H4 (cell line): ENCODE results near the gene KMT2E. TPM values are rescaled to one million over a fixed set of nuclear protein-coding genes. Genes with fewer than 3 reads are reported as not detected.

Experiments used
- DNase-seq: peaks from one replicate; pipeline ENCODE4 v3.0.0-alpha.2; 2015; ENCODE audit warnings: low spot score
- total RNA-seq: library from RNA; depleted of rRNA; stranded (reverse); fragments of >200 nt; shearing (Covaris generic); gene quantifications from 2 replicates; pipeline ENCODE4 v1.2.3, GENCODE V29; 2014

The KMT2E gene
- total RNA-seq, 1 experiment from 2014 or later: 19.4 TPM

DNA sequence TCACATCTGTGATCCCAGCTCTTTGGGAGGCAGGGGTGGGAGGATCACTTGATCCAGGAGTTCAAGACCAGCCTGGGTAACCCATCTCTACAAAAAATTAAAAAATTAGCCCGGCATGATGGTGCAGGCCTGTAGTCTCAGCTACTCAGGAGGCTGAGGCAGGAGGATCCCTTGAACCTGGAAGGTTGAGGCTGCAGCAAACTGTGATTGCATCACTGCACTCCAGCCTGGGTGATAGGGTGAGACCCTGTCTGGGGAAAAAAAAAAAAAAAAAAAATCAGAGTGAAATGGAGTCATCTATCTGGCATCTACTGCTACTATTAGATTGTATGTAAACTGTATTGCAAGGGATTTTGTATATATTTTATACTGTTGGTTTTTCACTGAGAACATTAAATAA lies 59.1 kb downstream of the KMT2E start:
- DNase-seq: no peak

DNA sequence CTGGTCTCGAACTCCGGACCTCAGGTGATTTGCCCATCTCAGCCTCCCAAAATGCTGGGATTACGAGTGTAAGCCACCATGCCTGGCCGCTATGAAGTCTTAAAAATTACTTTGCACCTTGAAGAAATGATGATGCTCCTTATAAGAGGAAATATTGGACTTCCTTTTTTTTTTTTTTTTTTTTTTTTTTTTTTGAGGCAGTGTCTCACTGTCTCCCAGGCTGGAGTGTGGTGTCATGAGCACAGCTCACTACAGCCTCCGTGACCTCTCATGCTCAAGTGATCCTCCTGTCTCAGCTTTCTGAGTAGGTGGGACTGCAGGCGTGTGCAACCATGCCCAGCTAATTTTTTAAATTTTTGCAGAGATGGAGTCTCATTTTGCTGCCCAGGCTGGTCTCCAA lies 65.3 kb downstream of the KMT2E start:
- no peak for DNase-seq

DNA sequence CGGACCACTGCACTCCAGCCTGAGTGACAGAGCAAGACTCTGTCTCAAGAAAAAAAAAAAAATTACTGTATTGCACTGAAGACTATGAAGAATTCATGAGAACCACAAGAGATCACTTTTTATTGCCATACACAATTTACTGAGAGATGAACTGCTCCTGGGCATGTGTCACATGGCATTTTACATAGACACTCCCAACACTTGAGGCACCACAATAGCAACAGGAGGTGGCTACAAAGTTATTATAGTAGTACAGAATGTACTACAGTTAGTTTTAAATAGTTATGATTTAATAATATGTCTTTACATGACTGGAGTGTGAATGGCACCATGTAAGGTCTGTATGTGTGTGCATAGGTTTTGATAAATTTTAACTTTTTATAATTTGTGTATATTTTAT lies 70.6 kb downstream of the KMT2E start:
- DNase-seq: no peak

DNA sequence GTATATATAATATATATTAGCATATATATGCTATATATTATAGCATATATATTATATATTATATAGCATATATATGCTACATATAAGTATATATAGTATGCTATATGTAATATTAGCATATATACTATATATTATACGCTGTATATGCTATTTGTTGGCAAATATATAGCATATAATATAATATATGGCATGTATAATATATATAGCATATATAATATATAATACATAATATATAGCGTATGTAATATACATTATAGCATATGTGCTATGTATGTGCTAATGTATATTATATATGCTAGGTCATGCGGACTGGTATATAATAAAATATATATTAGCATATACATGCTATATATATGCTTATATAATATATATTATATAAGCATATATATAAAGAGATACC lies 72.8 kb downstream of the KMT2E start:
- DNase-seq: no peak

DNA sequence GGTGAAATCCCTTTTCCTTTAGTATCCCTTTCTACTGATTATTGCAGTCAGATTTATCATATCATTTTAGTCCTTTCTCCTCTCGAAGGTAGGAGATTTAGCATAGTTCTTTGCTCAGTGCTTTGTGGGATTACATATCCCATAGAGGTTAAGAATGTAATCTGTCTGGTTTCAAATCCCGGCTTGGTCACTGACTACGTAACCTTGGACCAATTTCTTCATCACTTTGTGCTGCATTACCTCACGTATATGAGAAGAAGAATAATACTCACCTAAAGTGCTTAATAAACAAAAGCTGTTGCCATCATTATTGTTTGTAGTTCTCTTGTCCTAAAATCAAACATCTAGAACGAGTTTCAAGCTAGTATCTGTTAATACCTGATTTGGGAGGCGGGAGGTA lies 74.0 kb downstream of the KMT2E start:
- DNase-seq: no peak

DNA sequence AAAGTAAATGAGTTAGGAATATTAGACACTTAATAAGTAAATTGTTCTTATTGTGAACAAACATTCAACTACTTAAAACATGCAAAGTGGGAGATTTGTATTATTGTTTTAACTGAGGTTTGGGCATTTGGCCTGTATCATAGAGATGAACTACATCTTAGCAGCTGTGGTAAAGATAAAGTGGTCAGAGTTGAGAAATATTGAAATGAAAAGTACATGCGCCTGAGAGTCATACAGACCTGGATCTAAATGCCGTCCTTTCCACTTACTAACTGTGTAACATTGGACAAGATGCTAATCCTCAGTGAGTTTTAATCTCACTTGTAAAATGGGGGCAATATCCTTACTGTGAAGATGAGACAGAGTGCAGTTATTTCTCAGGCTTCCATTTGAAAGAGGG lies 74.5 kb downstream of the KMT2E start:
- DNase-seq: no peak

DNA sequence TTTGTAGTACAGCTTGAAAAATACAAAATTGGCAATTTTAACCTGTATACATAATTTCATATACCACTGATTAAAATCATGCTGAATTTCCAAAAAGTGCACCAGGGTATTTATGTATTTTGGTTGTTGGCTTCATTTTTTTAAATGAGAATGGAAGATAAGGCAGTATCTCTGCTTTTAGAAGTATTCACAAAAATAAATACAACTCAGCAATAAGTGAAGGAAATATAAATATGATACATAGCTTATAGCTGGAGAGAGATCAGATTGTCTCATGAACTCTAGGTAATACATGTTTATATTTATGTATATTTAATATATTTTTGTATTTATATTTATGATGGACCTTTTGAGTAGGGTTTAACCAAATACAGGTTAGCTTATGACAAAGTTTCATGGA lies 81.0 kb downstream of the KMT2E start:
- DNase-seq: no peak

DNA sequence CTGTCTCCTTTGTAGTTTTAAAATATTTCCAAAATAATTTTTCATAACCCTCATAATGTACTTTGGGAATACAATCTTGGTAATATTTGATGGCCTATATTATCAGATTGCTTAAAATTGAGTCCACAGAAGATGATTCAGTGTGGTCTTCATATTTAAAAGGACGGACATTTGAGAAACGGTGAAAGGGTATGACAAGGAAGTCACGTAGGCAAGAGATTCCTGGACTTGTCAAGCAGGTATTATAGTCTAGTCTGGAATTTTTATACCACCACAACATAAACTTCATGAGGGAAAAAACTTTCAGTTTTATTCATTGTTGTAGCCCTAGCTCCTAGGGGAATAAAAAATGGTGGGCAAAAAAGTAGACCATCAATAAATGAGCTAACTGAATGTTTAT lies 82.3 kb downstream of the KMT2E start:
- DNase-seq: no peak

DNA sequence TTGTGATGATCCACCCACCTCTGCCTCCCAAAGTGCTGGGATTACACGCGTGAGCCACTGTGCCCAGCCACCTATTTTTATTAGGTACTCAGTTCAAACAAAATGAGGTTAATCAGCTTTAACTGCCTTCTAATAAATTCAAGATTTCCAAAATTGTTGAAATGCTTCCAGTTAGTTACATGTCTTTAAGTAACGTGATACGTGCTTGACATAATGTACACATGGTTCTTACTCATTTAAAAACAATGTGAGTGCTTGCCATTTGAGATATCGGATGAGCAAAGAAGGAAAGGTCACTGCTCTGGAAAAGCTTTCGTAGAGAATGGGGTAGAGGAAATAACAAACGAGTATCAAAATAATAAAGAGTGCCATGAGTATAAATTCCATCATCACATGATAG lies 83.6 kb downstream of the KMT2E start:
- peak; percentile 62 for DNase-seq

DNA sequence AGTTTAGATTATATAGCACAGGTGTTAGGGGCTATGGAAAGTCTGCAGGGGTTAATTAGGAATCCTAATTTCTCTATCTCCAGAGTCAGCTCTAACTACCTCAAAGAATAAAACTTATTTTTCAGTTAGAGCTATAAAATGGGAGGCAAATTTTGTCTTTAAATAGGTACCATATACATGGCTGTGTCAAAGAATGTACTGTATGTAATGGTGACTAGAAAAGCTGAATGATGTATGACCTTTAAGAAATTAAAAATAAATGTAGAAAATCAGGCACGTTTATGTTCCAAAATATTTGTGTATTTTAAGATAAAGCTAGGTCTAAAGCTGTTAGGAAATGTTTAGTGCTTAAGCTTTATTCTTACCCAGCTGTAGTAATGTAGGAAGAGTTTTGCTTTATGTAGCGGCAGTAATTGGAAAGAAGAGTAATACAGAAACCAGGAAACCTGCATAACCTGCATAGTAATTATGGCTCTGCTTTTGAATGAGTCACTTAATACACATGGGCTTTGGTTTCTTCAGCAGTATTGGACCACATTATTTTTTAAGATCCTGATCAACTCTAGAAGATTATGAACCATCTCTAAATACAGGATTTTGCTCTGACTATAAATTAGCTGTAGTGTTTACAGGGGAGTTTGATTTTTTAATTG lies 85.0 kb downstream of the KMT2E start:
- no peak for DNase-seq

DNA sequence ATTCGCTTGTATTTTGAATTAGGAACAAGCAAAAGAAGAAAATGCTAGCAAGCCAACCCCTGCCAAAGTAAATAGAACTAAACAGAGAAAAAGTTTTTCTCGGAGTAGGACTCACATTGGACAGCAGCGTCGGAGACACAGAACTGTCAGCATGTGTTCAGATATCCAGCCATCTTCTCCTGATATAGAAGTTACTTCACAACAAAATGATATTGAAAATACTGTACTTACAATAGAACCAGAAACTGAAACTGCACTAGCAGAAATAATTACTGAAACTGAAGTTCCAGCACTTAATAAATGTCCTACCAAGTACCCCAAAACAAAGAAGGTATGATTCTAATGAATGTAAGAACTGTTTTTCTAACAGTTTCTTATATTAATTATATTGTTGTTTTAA lies 87.9 kb downstream of the KMT2E start:
- no peak for DNase-seq

DNA sequence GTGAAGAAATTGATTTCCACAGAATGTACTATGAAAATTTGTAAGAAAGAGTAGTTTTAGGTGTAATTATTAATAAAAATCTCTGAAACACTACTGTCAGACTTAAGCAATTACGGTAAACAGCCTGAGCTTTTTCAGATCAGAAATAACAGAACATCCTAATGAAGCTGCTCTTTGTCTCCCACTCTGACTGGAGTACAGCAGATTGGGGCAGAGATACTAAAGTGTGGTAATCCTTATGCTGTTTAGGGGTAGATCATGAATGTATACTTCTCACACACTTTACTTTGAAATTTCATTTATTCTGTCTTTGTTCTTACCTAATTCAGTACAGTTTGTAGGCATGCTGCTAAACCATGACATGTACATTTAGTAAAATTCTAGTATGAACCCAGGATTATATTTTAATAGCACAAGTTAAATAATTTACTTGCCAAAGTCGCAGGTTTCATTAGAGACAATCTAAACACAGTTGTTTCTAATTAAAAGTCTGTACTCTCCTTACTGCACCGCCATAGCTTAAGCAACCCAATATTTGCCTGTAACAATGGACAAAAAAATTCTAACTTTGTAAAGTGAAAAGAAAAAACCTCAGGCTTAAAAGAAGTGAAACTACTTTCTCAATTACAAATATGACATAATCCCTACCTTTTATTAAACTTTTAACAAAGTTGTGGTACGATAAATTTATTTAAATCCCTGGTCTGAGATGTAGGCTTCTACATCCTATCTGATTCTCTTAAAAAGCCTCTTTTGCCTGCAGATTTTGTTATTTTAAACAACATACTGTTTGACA lies 88.8 kb downstream of the KMT2E start:
- no peak for DNase-seq

DNA sequence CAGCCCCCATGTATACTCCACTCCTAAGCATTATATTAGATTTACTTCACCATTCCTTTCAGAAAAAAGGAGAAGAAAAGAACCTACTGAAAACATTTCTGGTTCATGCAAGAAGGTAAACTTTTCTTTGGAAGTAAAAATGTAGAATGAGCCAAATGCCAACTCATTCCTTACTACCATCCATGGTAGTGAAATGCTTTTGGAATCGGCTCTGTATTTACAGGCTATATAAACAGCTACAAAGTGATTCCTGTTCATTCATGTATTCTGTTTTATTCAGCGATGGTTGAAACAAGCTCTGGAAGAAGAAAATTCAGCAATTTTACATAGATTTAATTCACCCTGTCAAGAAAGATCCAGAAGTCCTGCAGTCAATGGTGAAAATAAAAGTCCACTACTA lies 91.6 kb downstream of the KMT2E start:
- no peak for DNase-seq

DNA sequence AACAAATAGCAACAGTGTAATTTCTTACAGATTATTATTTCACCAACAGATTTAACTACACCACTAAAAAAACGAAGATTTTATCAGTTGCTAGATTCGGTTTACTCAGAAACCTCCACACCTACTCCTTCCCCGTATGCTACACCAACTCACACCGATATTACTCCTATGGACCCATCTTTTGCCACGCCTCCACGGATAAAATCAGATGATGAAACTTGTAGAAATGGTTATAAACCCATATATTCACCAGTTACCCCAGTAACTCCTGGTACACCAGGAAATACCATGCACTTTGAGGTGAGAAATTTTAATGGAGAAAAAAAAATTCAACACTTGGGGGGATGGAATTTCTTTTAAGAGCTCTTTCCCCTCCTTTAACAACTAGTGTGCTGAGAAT lies 92.5 kb downstream of the KMT2E start:
- no peak for DNase-seq

DNA sequence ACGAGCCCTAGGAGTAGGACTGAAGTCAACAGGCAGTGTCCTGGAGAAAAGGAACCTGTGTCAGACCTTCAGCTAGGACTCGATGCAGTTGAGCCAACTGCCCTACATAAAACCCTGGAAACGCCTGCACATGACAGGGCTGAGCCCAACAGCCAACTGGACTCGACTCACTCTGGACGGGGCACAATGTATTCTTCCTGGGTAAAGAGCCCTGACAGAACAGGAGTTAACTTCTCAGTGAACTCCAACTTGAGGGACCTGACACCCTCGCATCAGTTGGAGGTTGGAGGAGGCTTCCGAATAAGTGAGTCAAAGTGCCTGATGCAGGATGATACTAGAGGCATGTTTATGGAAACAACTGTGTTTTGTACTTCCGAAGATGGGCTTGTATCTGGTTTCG lies 93.5 kb downstream of the KMT2E start:
- DNase-seq: no peak

DNA sequence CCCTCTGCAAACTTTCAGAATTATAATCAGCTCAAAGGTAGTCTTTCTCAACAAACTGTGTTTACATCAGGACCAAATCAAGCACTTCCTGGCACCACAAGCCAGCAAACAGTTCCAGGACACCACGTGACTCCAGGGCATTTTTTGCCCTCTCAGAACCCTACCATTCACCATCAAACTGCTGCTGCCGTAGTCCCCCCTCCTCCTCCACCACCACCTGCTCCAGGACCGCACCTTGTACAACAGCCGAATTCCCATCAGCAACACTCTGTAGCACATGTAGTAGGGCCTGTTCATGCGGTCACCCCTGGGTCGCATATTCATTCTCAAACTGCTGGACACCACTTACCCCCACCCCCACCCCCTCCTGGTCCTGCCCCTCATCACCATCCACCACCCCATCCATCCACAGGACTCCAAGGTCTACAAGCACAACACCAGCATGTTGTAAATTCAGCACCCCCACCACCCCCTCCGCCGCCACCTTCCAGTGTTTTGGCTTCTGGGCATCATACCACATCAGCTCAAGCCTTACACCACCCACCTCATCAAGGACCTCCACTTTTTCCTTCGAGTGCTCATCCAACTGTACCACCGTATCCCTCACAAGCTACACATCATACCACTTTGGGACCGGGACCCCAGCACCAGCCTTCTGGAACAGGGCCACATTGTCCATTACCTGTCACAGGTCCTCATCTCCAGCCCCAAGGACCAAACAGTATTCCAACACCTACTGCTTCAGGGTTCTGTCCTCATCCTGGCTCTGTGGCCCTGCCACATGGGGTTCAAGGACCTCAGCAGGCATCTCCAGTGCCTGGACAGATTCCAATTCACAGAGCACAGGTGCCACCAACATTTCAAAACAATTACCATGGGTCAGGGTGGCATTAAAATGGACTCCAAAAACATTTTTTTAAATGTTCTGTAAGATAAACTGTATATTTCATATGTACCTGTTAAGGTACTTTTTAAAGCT lies 98.7 kb downstream of the KMT2E start:
- DNase-seq: no peak

DNA sequence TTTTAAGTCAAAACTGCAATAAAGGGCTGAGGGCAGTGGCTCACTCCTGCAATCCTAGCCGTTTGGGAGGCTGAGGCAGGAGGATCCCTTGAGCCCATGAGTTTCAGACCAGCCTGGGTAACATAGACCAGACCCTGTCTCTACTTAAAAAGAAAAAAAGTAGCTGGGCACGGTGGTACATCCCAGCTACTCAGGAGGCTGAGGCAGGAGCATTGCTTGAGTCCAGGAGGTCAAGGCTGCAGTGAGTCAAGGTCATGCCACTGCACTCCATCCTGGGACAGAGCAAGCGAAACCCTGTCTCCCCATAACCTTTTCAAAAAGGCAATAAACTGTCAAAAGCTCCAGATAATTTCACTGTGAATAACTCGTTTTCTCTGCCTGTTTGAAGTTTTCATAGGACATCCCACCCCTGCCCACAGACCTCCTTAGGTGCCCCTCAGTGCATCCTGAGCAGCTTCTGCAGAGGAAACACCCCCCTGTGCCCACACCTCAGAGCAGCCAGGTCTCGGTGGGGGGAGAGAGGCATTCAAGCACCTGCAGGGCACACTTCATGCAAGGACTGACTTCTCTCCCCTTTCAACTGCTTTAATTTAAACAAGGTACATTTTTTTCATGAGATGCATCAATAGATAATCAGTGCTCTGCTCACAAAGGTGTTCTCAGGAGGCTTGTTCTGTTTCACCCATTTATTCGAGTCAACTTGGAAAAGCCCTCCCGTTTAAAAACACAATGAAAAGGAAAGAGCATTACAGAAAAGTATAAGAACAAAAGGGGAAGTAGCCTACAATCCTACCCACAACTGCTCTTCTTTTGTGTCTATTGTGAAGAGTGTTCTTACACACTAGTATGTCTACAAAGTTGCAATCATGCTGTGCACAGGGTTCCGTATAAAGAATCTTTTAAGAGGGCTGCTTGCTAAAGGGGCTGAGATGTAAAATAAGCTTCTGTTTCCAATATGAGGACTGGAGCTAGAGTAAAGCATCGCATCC lies 104.9 kb downstream of the KMT2E start:
- DNase-seq: no peak

DNA sequence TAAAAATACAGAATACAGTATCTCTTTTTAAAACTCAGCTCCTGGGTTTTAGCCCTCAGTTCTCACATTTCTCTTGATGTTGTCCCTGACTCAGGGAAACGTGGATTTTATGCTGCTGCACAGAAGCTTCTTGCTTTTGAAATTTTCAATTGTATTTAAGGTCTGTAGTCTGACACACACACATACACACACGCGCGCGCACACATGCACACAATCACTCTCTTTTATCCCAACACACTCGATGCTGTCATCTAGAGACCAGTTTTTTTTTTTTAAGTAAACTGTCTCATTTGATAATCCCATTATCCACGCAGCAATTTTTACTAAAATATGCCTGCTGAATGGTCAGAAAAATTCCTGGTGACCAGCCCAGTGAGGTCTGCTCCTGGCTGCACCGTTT lies 108.6 kb downstream of the KMT2E start:
- no peak for DNase-seq

DNA sequence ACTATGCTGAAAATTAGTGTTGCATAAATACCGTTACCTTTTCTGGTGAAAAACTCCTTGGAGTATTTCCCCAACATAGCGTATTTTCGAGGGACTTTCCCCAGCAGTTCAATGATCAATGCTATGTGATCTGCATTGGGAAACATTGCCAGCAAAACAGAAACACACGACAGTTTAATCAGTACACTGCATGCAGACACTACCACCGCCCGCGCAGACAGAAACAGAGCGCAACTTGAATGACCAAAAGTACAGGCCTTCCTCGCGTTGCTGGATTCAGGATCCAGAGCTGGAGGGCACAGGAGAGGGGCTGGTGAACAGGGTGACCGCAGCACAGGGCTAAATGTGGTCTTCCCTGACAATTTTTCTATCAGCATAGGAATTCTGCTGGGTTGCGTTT lies 111.7 kb downstream of the KMT2E start:
- no peak for DNase-seq

DNA sequence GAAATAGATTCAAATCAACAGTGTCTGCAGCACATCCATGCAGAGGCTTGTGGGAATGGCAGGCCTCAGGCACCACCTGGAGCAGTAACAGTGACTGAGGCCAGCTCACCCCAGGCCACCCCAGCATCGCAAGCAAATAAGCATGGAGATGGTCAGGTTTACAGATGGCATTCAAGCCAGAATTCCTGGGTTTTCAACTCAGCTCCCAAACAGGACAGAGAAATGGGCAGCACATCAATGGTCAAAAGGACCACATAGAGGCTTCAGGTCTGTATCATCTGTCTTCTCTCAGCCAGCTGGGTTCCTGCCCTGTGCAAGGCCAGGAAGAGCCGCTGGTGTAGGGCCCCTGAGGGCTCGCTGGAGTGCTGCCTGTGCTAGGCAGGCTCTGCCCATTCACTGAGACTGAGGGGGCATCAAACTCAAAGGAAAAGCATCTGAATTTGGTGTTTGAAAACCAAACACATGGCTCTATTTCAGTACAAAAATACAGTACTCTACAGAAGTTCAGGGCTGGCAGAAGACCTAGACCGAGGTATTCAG lies 112.5 kb downstream of the KMT2E start:
- DNase-seq: no peak

DNA sequence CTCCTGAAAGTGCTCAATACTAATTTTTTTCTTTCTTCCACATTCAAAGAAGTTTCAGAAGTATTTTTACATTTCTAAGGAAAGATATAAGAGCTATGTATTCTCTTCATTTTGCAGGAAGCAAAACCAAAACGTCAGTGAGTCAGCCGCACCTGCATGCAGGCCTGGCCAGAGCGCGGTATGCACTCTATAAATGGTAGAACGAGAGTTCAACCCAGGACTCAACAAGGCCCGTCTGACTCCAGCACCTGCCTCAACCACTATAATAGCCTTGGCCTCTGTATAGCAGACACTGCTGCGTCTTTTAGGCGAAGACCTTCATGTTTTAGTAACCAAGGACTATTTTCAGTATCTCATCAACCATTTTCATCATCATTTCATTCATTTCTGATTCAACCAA lies 113.2 kb downstream of the KMT2E start:
- DNase-seq: no peak
